ENCODE measurements around the gene SP9. TPM values are rescaled to one million over a fixed set of nuclear protein-coding genes. Genes with fewer than 3 reads are reported as not detected.
A peak's percentile ranks its signal among the peaks of the same experiment; 100 is the strongest.

SP9 gene
- total and polyA plus RNA-seq, 9 of the 15 experiments (the other 6 are each of a cell fraction or from before 2014, with no cell fraction given): 0.04 to 0.23 (median 0.11) TPM; not detected in 3

- WGBS (ENCODE audit: insufficient coverage, low coverage, missing lambda C conversion rate): 44% methylated on average over 2 of the region's 2 CpGs
- peak in 1 of 4 experiments; percentile 8 for DNase-seq (ENCODE audit: extremely low read depth in 1 of 4, low spot score in 3 of 4)
- Histone ChIP-seq H4K20me1 (replicated peaks; ENCODE audit: control insufficient read depth, insufficient read depth, low read length) (no peaks in the 10 kb centered on the region), H3K27ac (ENCODE audit: extremely low read depth, low read depth, low read length) (no peak overlapping the region), H3K4me1 (replicated peaks in 1 of 2; ENCODE audit: control insufficient read depth in 2 of 2, insufficient read depth in 2 of 2, low read length in 2 of 2) (no peaks in the 10 kb centered on the region; a peak in 2 of 5 replicates), H2AFZ (ENCODE audit: low read depth, low read length) (no peak overlapping the region), H3K9ac (ENCODE audit: insufficient read depth in 1 of 2, low read depth in 2 of 2, low read length in 2 of 2) (no peak overlapping the region), H3K4me2 (ENCODE audit: insufficient read depth, low read length) (no peak overlapping the region), H3K9me1 (ENCODE audit: control insufficient read depth, insufficient read depth, low read length) (no peaks in the 10 kb centered on the region), H3K27me3 (ENCODE audit: control insufficient read depth in 2 of 2, insufficient read depth in 2 of 2, low read length in 2 of 2) (no peaks in the 10 kb centered on the region), H3K36me3 (ENCODE audit: control insufficient read depth, insufficient read depth, low read length) (no peaks in the 10 kb centered on the region), H3K79me2 (ENCODE audit: control insufficient read depth, insufficient read depth, low read length) (no peaks in the 10 kb centered on the region), H3K4me3 (no peak overlapping the region), H3K9me3 (replicated peaks; ENCODE audit: control insufficient read depth, insufficient read depth, low read depth, low read length) (no peaks in the 10 kb centered on the region)
- intact Hi-C loops (cut with micrococcal nuclease) (loop anchor here (5.0 kb wide), 1 partner anchor 197 kb away; no protein-coding TSS in a partner anchor), in situ Hi-C loops (cut with MboI) (no loop called here)
- no peak; the same call in 2 of the 3 replicates for ATAC-seq
- TF ChIP-seq PKNOX1 (IDR thresholded peaks at IDR 0.05) (peak; percentile 51; the same call in 1 of the 2 replicates), ARID1B (IDR thresholded peaks at IDR 0.05) (peak; percentile 58; the same call in 1 of the 2 replicates), EP300 (IDR thresholded peaks at IDR 0.05; ENCODE audit: low read length) (0 out of 2 replicates have a peak, but pooled peaks have one; percentile 25), TEAD4 (IDR thresholded peaks at IDR 0.05; ENCODE audit: low read length) (0 out of 2 replicates have a peak, but pooled peaks have one; percentile 30), TEAD4 (CRISPR knock-in tag; IDR thresholded peaks at IDR 0.05; ENCODE audit: borderline replicate concordance) (no peak), STAT5A (IDR thresholded peaks at IDR 0.05; ENCODE audit: borderline replicate concordance, low read length) (peak; percentile 29; the same call in 1 of the 2 replicates), BRCA1 (IDR thresholded peaks at IDR 0.05) (no peak), BRCA1 (CRISPR knock-in tag; IDR thresholded peaks at IDR 0.05) (no peak), FOXA3 (CRISPR knock-in tag; conservative IDR thresholded peaks at IDR 0.05 in 1 of 2, IDR thresholded peaks at IDR 0.05 in 1 of 2) (peak in 1 of 2 experiments; percentile 85; a peak in 2 of 4 replicates), SMARCA4 (IDR thresholded peaks at IDR 0.05) (0 out of 2 replicates have a peak, but pooled peaks have one; percentile 18), JUND (IDR thresholded peaks at IDR 0.05; ENCODE audit: borderline replicate concordance, low read depth, low read length) (peak; percentile 45; the same call in 1 of the 2 replicates), JUND (tag; IDR thresholded peaks at IDR 0.05; ENCODE audit: borderline replicate concordance, low read depth, low read length) (no peak), FOSL1 (tag; conservative IDR thresholded peaks at IDR 0.05) (peak; percentile 50), CEBPB (tag; IDR thresholded peaks at IDR 0.05) (peak; percentile 82), NCOR1 (IDR thresholded peaks at IDR 0.05) (peak; percentile 35; the same call in 1 of the 2 replicates), ZFPM2 (CRISPR knock-in tag; IDR thresholded peaks at IDR 0.05) (no peak), DPF2 (IDR thresholded peaks at IDR 0.05) (peak; percentile 36; the same call in 1 of the 2 replicates), THRA (IDR thresholded peaks at IDR 0.05) (no peak), BRD4 (IDR thresholded peaks at IDR 0.05) (no peak), TAL1 (IDR thresholded peaks at IDR 0.05) (peak; percentile 60), TCF3 (CRISPR knock-in tag; IDR thresholded peaks at IDR 0.05) (peak; percentile 26; the same call in 1 of the 2 replicates), SRSF3 (IDR thresholded peaks at IDR 0.05; ENCODE audit: insufficient read depth, low read length) (no peak)
- no peak for FAIRE-seq
- ChIA-PET CTCF (ENCODE audit: low intra/inter-chr PET ratio) (interaction anchor here (0.5 to 1.6 kb wide), 2 partner anchors 192 to 964 kb away, joined by 3 to 6 read pairs; no protein-coding TSS in a partner anchor), POLR2A (interaction anchor here (1.3 kb wide), 1 partner anchor 9 kb away, joined by 6 read pairs; no protein-coding TSS in a partner anchor)
- BruUV-seq (replicated peaks): no TSS peak
These were observed 15.9 kb downstream of the SP9 start for GRCh38 chr2:174350593-174351181.
